OCI-LY1 (cell line): Measurements from ENCODE around the gene NUBP2.

Experiments used
- H2AFZ ChIP-seq: fragments of 200-600 bp; sonication (generic), shearing (Covaris generic); 2 replicates; pipeline ENCODE4 v1.6.0; 2014; ENCODE audit warnings: antibody characterized with exemption, mild to moderate bottlenecking, low read length
- H3F3A ChIP-seq: fragments of 200-600 bp; sonication (generic), shearing (Covaris generic); 2 replicates; pipeline ENCODE4 v1.6.0; 2014; ENCODE audit warnings: mild to moderate bottlenecking, antibody characterized with exemption, low read length, moderate library complexity; ENCODE audit not compliant: insufficient read depth
- H3K27ac ChIP-seq: fragments of 200-600 bp; sonication (generic); 2 replicates; pipeline ENCODE4 v1.5.1; 2014; ENCODE audit warnings: low read length, mixed run types, mild to moderate bottlenecking, low read depth; ENCODE audit not compliant: poor library complexity, severe bottlenecking
- H3K27me3 ChIP-seq: fragments of 200-600 bp; sonication (generic); 2 replicates; pipeline ENCODE4 v1.6.0; 2014; ENCODE audit warnings: antibody characterized with exemption, mild to moderate bottlenecking, low read length, moderate library complexity; ENCODE audit not compliant: insufficient read depth
- H3K36me3 ChIP-seq: fragments of 200-600 bp; sonication (generic); 2 replicates; pipeline ENCODE4 v1.6.1; 2014; ENCODE audit warnings: mild to moderate bottlenecking, antibody characterized with exemption, low read length, moderate library complexity, mixed read lengths; ENCODE audit not compliant: insufficient read depth
- H3K4me1 ChIP-seq: fragments of 200-600 bp; sonication (generic); 2 replicates; pipeline ENCODE4 v1.5.1; 2014; ENCODE audit warnings: mild to moderate bottlenecking, low read length, moderate library complexity; ENCODE audit not compliant: insufficient read depth, severe bottlenecking
- H3K4me2 ChIP-seq: fragments of 200-600 bp; sonication (generic), shearing (Covaris generic); 2 replicates; pipeline ENCODE4 v1.6.1; 2014; ENCODE audit warnings: low read length
- H3K4me3 ChIP-seq: fragments of 200-600 bp; sonication (generic); 2 replicates; pipeline ENCODE4 v1.5.1; 2014; ENCODE audit warnings: low read length, low read depth, mild to moderate bottlenecking, mixed read lengths; ENCODE audit not compliant: poor library complexity, severe bottlenecking
- H3K79me2 ChIP-seq: fragments of 200-600 bp; shearing (Covaris generic); 2 replicates; pipeline ENCODE4 v1.6.1; 2016; ENCODE audit warnings: mixed run types, low read length, mixed read lengths; ENCODE audit not compliant: insufficient read depth
- H3K9ac ChIP-seq: fragments of 200-600 bp; sonication (generic), shearing (Covaris generic); 2 replicates; pipeline ENCODE4 v1.6.1; 2014; ENCODE audit warnings: mild to moderate bottlenecking, low read length, mixed read lengths
- H3K9me2 ChIP-seq: fragments of 200-600 bp; sonication (generic), shearing (Covaris generic); 2 replicates; pipeline ENCODE4 v1.6.1; 2014; ENCODE audit warnings: low read depth, mild to moderate bottlenecking, low read length, mixed read lengths
- H3K9me3 ChIP-seq: fragments of 200-600 bp; shearing (Covaris generic); 2 replicates; pipeline ENCODE4 v1.6.1; 2014; ENCODE audit warnings: low read length, mixed read lengths
- H4K20me1 ChIP-seq: fragments of 200-600 bp; sonication (generic), shearing (Covaris generic); 2 replicates; pipeline ENCODE4 v1.6.0; 2016; ENCODE audit warnings: mild to moderate bottlenecking, low read length; ENCODE audit not compliant: insufficient read depth
- CTCF ChIP-seq: fragments of 200-600 bp; sonication (generic), shearing (Covaris generic); IDR thresholded peaks from 2 replicates; pipeline ENCODE4 v1.5.1; 2017; ENCODE audit warnings: mild to moderate bottlenecking, antibody characterized with exemption, low read length, moderate library complexity, mixed read lengths
- EZH2 ChIP-seq: fragments of 200-600 bp; sonication (generic), shearing (Covaris generic); IDR thresholded peaks from 2 replicates; pipeline ENCODE4 v1.8.0; 2017; ENCODE audit warnings: borderline replicate concordance, mixed run types, mild to moderate bottlenecking, antibody characterized with exemption, low read length, moderate library complexity, mixed read lengths

Gene NUBP2

GRCh38 chr16:1740234-1740633 lies 42.5 kb upstream of the NUBP2 start:
- no peak for TF ChIP-seq CTCF
- TF ChIP-seq EZH2 = no peak
- H3K9me3 ChIP-seq = no peaks in the 10 kb centered on the region
- no peak overlapping the region for H3K9ac ChIP-seq
- no peaks in the 10 kb centered on the region for H3K27me3 ChIP-seq
- H3K4me1 ChIP-seq = no peaks in the 10 kb centered on the region
- no peak overlapping the region for H3K4me2 ChIP-seq
- H3K4me3 ChIP-seq = no peak overlapping the region
- no peaks in the 10 kb centered on the region for H3K9me2 ChIP-seq
- H4K20me1 ChIP-seq = no peaks in the 10 kb centered on the region
- H3F3A ChIP-seq = peaks cover 16% of the 10 kb centered on the region
- H3K79me2 ChIP-seq = no peaks in the 10 kb centered on the region
- peaks cover 23% of the 10 kb centered on the region for H3K36me3 ChIP-seq
- H2AFZ ChIP-seq = no peak overlapping the region
- H3K27ac ChIP-seq = no peak overlapping the region

- Histone ChIP-seq H3K79me2 (no peaks in the 10 kb centered on the region), H3K36me3 (peaks cover 27% of the 10 kb centered on the region), H3K27me3 (no peaks in the 10 kb centered on the region), H3K27ac (no peak overlapping the region), H3K4me2 (no peak overlapping the region), H3K9ac (no peak overlapping the region), H4K20me1 (no peaks in the 10 kb centered on the region), H3K9me2 (no peaks in the 10 kb centered on the region), H3K4me1 (no peaks in the 10 kb centered on the region), H3F3A (peaks cover 16% of the 10 kb centered on the region), H3K4me3 (no peak overlapping the region), H2AFZ (no peak overlapping the region), H3K9me3 (no peaks in the 10 kb centered on the region)
- no peak for TF ChIP-seq EZH2
- no peak for TF ChIP-seq CTCF
Measured at GRCh38 chr16:1740781-1741490, 41.8 kb upstream of the NUBP2 start.

- Histone ChIP-seq H4K20me1 (no peaks in the 10 kb centered on the region), H3K79me2 (no peaks in the 10 kb centered on the region), H3K9ac (no peak overlapping the region), H3K27ac (no peak overlapping the region), H3K4me2 (no peak overlapping the region), H2AFZ (no peak overlapping the region), H3K27me3 (no peaks in the 10 kb centered on the region), H3K4me3 (no peak overlapping the region), H3K36me3 (peaks cover 31% of the 10 kb centered on the region), H3F3A (peaks cover 13% of the 10 kb centered on the region), H3K4me1 (no peaks in the 10 kb centered on the region), H3K9me3 (no peaks in the 10 kb centered on the region), H3K9me2 (no peaks in the 10 kb centered on the region)
- no peak for TF ChIP-seq EZH2
- TF ChIP-seq CTCF = no peak
Measured at GRCh38 chr16:1741553-1742165, 41.1 kb upstream of the NUBP2 start.
